GM23248 (cell line): ENCODE measurements around the gene CMTM8. TPM values are rescaled to one million over a fixed set of nuclear protein-coding genes. Genes with fewer than 3 reads are reported as not detected.

ENCODE experiments used
- DNase-seq: peaks from one replicate; pipeline ENCODE4 v3.0.0-alpha.2; 2015
- H2AFZ ChIP-seq: fragments of 200-600 bp; sonication (generic); 2 replicates; pipeline ENCODE4 v1.6.1; 2016; ENCODE audit warnings: antibody characterized with exemption
- H3F3A ChIP-seq: fragments of 200-600 bp; sonication (generic); 2 replicates; pipeline ENCODE4 v1.6.1; 2016; ENCODE audit warnings: mild to moderate bottlenecking, antibody characterized with exemption, mixed run types; ENCODE audit not compliant: insufficient read depth
- H3K27ac ChIP-seq: fragments of 200-600 bp; sonication (generic); 2 replicates; pipeline ENCODE4 v1.5.1; 2016; ENCODE audit warnings: mild to moderate bottlenecking
- H3K27me3 ChIP-seq: fragments of 200-600 bp; sonication (generic); replicated peaks from 2 replicates; pipeline ENCODE4 v1.6.1; 2016; ENCODE audit warnings: mild to moderate bottlenecking; ENCODE audit not compliant: insufficient read depth
- H3K36me3 ChIP-seq: fragments of 200-600 bp; sonication (generic); 2 replicates; pipeline ENCODE4 v1.6.1; 2016; ENCODE audit warnings: low read depth, mild to moderate bottlenecking
- H3K4me1 ChIP-seq: fragments of 200-600 bp; sonication (generic); 2 replicates; pipeline ENCODE4 v1.6.1; 2016; ENCODE audit warnings: mild to moderate bottlenecking; ENCODE audit not compliant: insufficient read depth
- H3K4me2 ChIP-seq: fragments of 200-600 bp; sonication (generic); one replicate; pipeline ENCODE4 v1.6.1; 2016; ENCODE audit warnings: mild to moderate bottlenecking; ENCODE audit not compliant: unreplicated experiment
- H3K4me3 ChIP-seq: fragments of 200-600 bp; sonication (generic); 2 replicates; pipeline ENCODE4 v1.5.1; 2016; ENCODE audit warnings: mild to moderate bottlenecking
- H3K79me2 ChIP-seq: fragments of 200-600 bp; sonication (generic); 2 replicates; pipeline ENCODE4 v1.6.1; 2016; ENCODE audit warnings: mild to moderate bottlenecking; ENCODE audit not compliant: insufficient read depth
- H3K9ac ChIP-seq: fragments of 200-600 bp; sonication (generic); 2 replicates; pipeline ENCODE4 v1.6.1; 2016; ENCODE audit warnings: mild to moderate bottlenecking
- H3K9me2 ChIP-seq: fragments of 200-600 bp; sonication (generic); 2 replicates; pipeline ENCODE4 v1.6.1; 2016; ENCODE audit warnings: mixed run types, mild to moderate bottlenecking, moderate library complexity; ENCODE audit not compliant: insufficient read depth
- H3K9me3 ChIP-seq: fragments of 200-600 bp; sonication (generic); one replicate; pipeline ENCODE4 v1.6.1; 2017; ENCODE audit warnings: low read depth
- H4K20me1 ChIP-seq: fragments of 200-600 bp; sonication (generic); 2 replicates; pipeline ENCODE4 v1.6.0; 2016; ENCODE audit not compliant: insufficient read depth
- EZH2 ChIP-seq: fragments of 200-600 bp; sonication (generic); IDR thresholded peaks from 2 replicates; pipeline ENCODE4 v1.6.1; 2018; ENCODE audit warnings: antibody characterized with exemption, mild to moderate bottlenecking; ENCODE audit not compliant: insufficient read depth, poor library complexity, severe bottlenecking
- EZH2phosphoT487 ChIP-seq: fragments of 200-600 bp; sonication (generic); IDR thresholded peaks from 2 replicates; pipeline ENCODE4 v1.6.1; 2018; ENCODE audit warnings: antibody characterized with exemption, moderate library complexity, mild to moderate bottlenecking, low read depth; ENCODE audit not compliant: insufficient read depth
- WGBS, 2 experiments: methylation state at CpG; one replicate each; pipeline ENCODE4 v1.1.6; 2015 to 2017; ENCODE audit warnings: low lambda C conversion rate in 2 of 2, low coverage in 1 of 2; ENCODE audit errors: missing lambda C conversion rate in 2 of 2; 5-methylcytosine and 5-hydroxymethylcytosine counted together
- in situ Hi-C: fragments of 300-500 bp; cut with MboI; formaldehyde crosslinking; loops from 2 replicates; pipeline ENCODE4 v1.15.0; 2020
- polyA plus RNA-seq: library from polyadenylated mRNA; unstranded; fragments of >200 nt; fragmentation: Nextera tagmentation; extraction: Ambion mirVana; gene quantifications from 2 replicates; pipeline ENCODE4 v1.2.1, GENCODE V29; 2016
- total RNA-seq: library from RNA; depleted of rRNA; stranded (reverse); fragments of >200 nt; shearing (Covaris generic); gene quantifications from 2 replicates; pipeline ENCODE4 v1.2.3, GENCODE V29; 2014

The CMTM8 gene
- total and polyA plus RNA-seq, 2 experiments from 2014 or later = not detected

GRCh38 chr3:32371461-32372212, 133.2 kb downstream of the CMTM8 start:
- H2AFZ ChIP-seq = no peak overlapping the region
- H3K4me2 ChIP-seq = no peak overlapping the region
- no peaks in the 10 kb centered on the region for H3F3A ChIP-seq
- TF ChIP-seq EZH2 (no peak), EZH2phosphoT487 (no peak)
- H3K9me2 ChIP-seq = no peaks in the 10 kb centered on the region
- no peak for DNase-seq
- H3K9ac ChIP-seq = no peak overlapping the region
- H3K4me1 ChIP-seq = no peaks in the 10 kb centered on the region
- no peak overlapping the region for H3K4me3 ChIP-seq
- WGBS, 2 experiments = 79 to 80% methylated on average over 7 of the region's 7 CpGs
- no peaks in the 10 kb centered on the region for H3K79me2 ChIP-seq
- no peaks in the 10 kb centered on the region for H3K36me3 ChIP-seq
- H3K9me3 ChIP-seq = no peaks in the 10 kb centered on the region
- H3K27ac ChIP-seq = no peak overlapping the region
- peaks cover 12% of the 10 kb centered on the region for H3K27me3 ChIP-seq
- H4K20me1 ChIP-seq = no peaks in the 10 kb centered on the region
- in situ Hi-C loops = no loop called here

DNA sequence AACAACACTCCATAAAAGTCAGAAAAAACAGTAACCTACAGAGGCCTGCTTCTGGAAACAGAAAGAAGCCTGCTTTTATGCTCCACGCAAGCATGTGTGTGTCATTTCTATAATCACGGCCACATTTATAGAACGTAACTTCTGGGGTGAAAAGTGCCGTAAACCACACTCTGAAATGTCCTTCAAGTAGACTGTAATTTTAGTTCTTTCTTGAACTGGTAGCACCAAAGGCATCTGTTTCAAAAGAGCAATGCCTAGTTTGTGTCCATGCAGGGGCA, 133.7 kb downstream of the CMTM8 start:
- Histone ChIP-seq H3K4me1 (no peaks in the 10 kb centered on the region), H4K20me1 (no peaks in the 10 kb centered on the region), H3K9ac (no peak overlapping the region), H2AFZ (no peak overlapping the region), H3K36me3 (no peaks in the 10 kb centered on the region), H3K27ac (no peak overlapping the region), H3K4me3 (no peak overlapping the region), H3K79me2 (no peaks in the 10 kb centered on the region), H3F3A (no peaks in the 10 kb centered on the region), H3K4me2 (no peak overlapping the region), H3K27me3 (peaks cover 12% of the 10 kb centered on the region), H3K9me2 (no peaks in the 10 kb centered on the region), H3K9me3 (no peaks in the 10 kb centered on the region)
- TF ChIP-seq EZH2phosphoT487 (no peak), EZH2 (no peak)
- no peak for DNase-seq
- WGBS, 2 experiments = 59 to 72% methylated on average over 4 of the region's 4 CpGs
- in situ Hi-C loops = no loop called here

DNA sequence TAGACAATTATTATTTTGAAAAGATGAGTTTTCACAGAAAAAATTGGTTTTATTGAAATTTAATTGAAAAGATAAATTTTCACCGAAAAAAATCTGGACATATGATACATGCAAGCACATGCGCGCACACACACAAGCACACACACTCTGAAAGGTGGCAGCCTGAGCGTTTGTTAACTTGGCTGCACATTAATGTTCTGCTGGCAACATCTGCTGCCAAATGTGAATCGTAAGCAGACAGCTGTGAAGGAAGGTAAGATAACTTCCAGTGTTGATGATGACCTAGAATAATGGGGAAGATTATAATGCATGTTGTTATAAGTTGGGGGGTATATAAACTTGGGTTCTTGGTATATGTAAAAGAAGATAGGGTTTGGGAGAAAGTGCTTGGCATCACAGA, 134.8 kb downstream of the CMTM8 start:
- Histone ChIP-seq H4K20me1 (no peaks in the 10 kb centered on the region), H3K36me3 (no peaks in the 10 kb centered on the region), H3K4me3 (no peak overlapping the region), H3K9me2 (no peaks in the 10 kb centered on the region), H3K9me3 (no peaks in the 10 kb centered on the region), H3K27ac (no peak overlapping the region), H3K4me2 (no peak overlapping the region), H2AFZ (no peak overlapping the region), H3K4me1 (no peaks in the 10 kb centered on the region), H3K27me3 (peaks cover 20% of the 10 kb centered on the region), H3K9ac (no peak overlapping the region), H3K79me2 (no peaks in the 10 kb centered on the region), H3F3A (no peaks in the 10 kb centered on the region)
- in situ Hi-C loops = no loop called here
- WGBS, 2 experiments = 62 to 64% methylated on average over 5 of the region's 5 CpGs
- DNase-seq = no peak
- TF ChIP-seq EZH2phosphoT487 = no peak
- TF ChIP-seq EZH2 = no peak

- H3K4me1 ChIP-seq = no peaks in the 10 kb centered on the region
- no peaks in the 10 kb centered on the region for H3K9me3 ChIP-seq
- TF ChIP-seq EZH2 = no peak
- no peak for TF ChIP-seq EZH2phosphoT487
- peaks cover 25% of the 10 kb centered on the region for H3K27me3 ChIP-seq
- H3K79me2 ChIP-seq = no peaks in the 10 kb centered on the region
- no peak overlapping the region for H2AFZ ChIP-seq
- H3F3A ChIP-seq = no peaks in the 10 kb centered on the region
- no peaks in the 10 kb centered on the region for H3K36me3 ChIP-seq
- no peak for DNase-seq
- no peaks in the 10 kb centered on the region for H3K9me2 ChIP-seq
- no peak overlapping the region for H3K4me2 ChIP-seq
- in situ Hi-C loops = no loop called here
- H4K20me1 ChIP-seq = no peaks in the 10 kb centered on the region
- 58 to 59% methylated on average over 5 of the region's 5 CpGs for WGBS, 2 experiments
- H3K9ac ChIP-seq = no peak overlapping the region
- no peak overlapping the region for H3K4me3 ChIP-seq
- H3K27ac ChIP-seq = no peak overlapping the region
These were observed 135.4 kb downstream of the CMTM8 start for GRCh38 chr3:32373844-32374243.
